GM12878 (cell line): Measurements from ENCODE around the gene ISG20. TPM values are rescaled to one million over a fixed set of nuclear protein-coding genes. Genes with fewer than 3 reads are reported as not detected.

Experiments
- ATAC-seq: fragments of 200-7000 bp; cut with Tn5 transposase; 3 replicates; pipeline ENCODE4 v1.9.1; 2020; ENCODE audit warnings: mild to moderate bottlenecking, moderate library complexity
- BruUV-seq: library from RNA; stranded (reverse); fragments of 400-500 nt; replicated peaks from 2 replicates; lab custom pipeline; 2021; lab: Mats Ljungman, UMichigan
- CTCF ChIA-PET: fragments of 300-600 bp; sonication (Branson Sonifier 250); formaldehyde crosslinking; extraction: SDS; loops from one replicate; lab custom pipeline; 2021; ENCODE audit warnings: inconsistent platforms; lab: Yijun Ruan, JAX
- POLR2A ChIA-PET: fragments of 350-600 bp; formaldehyde crosslinking; extraction: SDS; loops from one replicate; lab custom pipeline; 2021; ENCODE audit warnings: inconsistent platforms; lab: Charles Lee
- RAD21 ChIA-PET: fragments of 300-600 bp; sonication (Branson Sonifier 250); formaldehyde crosslinking; loops from one replicate; lab custom pipeline; 2023; ENCODE audit warnings: antibody characterized with exemption; ENCODE audit not compliant: unreplicated experiment; lab: Charles Lee
- SMC1A ChIA-PET: fragments of 300-600 bp; sonication (Branson Sonifier 250); formaldehyde crosslinking; loops from one replicate; lab custom pipeline; 2023; ENCODE audit not compliant: unreplicated experiment, uncharacterized antibody; lab: Charles Lee
- DNase-seq: peaks from one replicate; pipeline ENCODE4 v3.0.0-alpha.2; 2011; ENCODE audit warnings: low read depth, low spot score
- FAIRE-seq: peaks from 3 replicates; lab custom pipeline; 2011; peaks lifted over from hg19 to GRCh38; lab: Jason Lieb, UNC
- H2AFZ ChIP-seq: 2 replicates; pipeline ENCODE4 v1.6.0; 2011; ENCODE audit warnings: low read depth, low read length, control low read depth; ENCODE audit not compliant: control insufficient read depth
- H3K27ac ChIP-seq: 2 replicates; pipeline ENCODE4 v1.5.1; 2011; ENCODE audit warnings: control low read depth; ENCODE audit not compliant: control insufficient read depth, insufficient read depth
- H3K27me3 ChIP-seq, 2 experiments: replicated peaks in 1 of 2; 2 replicates each; pipeline versions ENCODE4 v1.6.0 to v1.6.1; 2011; ENCODE audit warnings: low read length in 1 of 2; ENCODE audit not compliant: control insufficient read depth in 2 of 2, insufficient read depth in 2 of 2
- H3K36me3 ChIP-seq, 2 experiments: 2 replicates each; pipeline ENCODE4 v1.5.1; 2011; ENCODE audit warnings: low read length in 1 of 2; ENCODE audit not compliant: control insufficient read depth in 2 of 2, insufficient read depth in 2 of 2
- H3K4me1 ChIP-seq: 2 replicates; pipeline ENCODE4 v1.6.1; 2011; ENCODE audit warnings: mild to moderate bottlenecking, low read length, moderate library complexity, mixed read lengths; ENCODE audit not compliant: control insufficient read depth, insufficient read depth
- H3K4me2 ChIP-seq: 2 replicates; pipeline ENCODE4 v1.6.0; 2011; ENCODE audit warnings: control low read depth; ENCODE audit not compliant: control insufficient read depth, insufficient read depth
- H3K4me3 ChIP-seq: fragments of 200-600 bp; sonication (generic); 2 replicates; pipeline ENCODE4 v1.5.1; 2016
- H3K79me2 ChIP-seq: 2 replicates; pipeline ENCODE4 v1.6.0; 2011; ENCODE audit warnings: low read length; ENCODE audit not compliant: control insufficient read depth, insufficient read depth
- H3K9ac ChIP-seq: 2 replicates; pipeline ENCODE4 v1.8.0; 2011; ENCODE audit warnings: low read length, control low read depth, mixed read lengths; ENCODE audit not compliant: control insufficient read depth, insufficient read depth
- H3K9me3 ChIP-seq: replicated peaks from 3 replicates; pipeline ENCODE4 v1.5.1; 2011; ENCODE audit warnings: mild to moderate bottlenecking, low read length; ENCODE audit not compliant: control insufficient read depth, insufficient read depth
- H4K20me1 ChIP-seq: 2 replicates; pipeline ENCODE4 v1.6.0; 2011; ENCODE audit not compliant: control insufficient read depth, insufficient read depth
- NFIC ChIP-seq: IDR thresholded peaks from 2 replicates; pipeline ENCODE4 v1.6.1; 2012; ENCODE audit warnings: low read depth, mild to moderate bottlenecking, inconsistent platforms, low read length, moderate library complexity
- NFYA ChIP-seq: IDR thresholded peaks from 2 replicates; pipeline ENCODE4 v1.6.1; 2011; ENCODE audit warnings: low read depth, mild to moderate bottlenecking, low read length, improper control_type of control experiment, borderline replicate concordance
- PML ChIP-seq: IDR thresholded peaks from 2 replicates; pipeline ENCODE4 v1.6.1; 2012; ENCODE audit warnings: low read length, inconsistent platforms
- RBBP5 ChIP-seq: fragments of 200-600 bp; sonication (generic); conservative IDR thresholded peaks from 2 replicates; pipeline ENCODE4 v1.6.1; 2016
- RUNX3 ChIP-seq: IDR thresholded peaks from 2 replicates; pipeline ENCODE4 v1.6.1; 2012; ENCODE audit warnings: low read length, inconsistent platforms
- WRNIP1 ChIP-seq: IDR thresholded peaks from 2 replicates; pipeline ENCODE4 v1.6.1; 2011; ENCODE audit warnings: low read depth, low read length, improper control_type of control experiment, borderline replicate concordance
- ZBED1 ChIP-seq: IDR thresholded peaks from 2 replicates; pipeline ENCODE4 v1.6.1; 2016; ENCODE audit warnings: borderline replicate concordance
- ZNF207 ChIP-seq: fragments of 450-650 bp; IDR thresholded peaks from 2 replicates; pipeline ENCODE4 v1.6.1; 2014; ENCODE audit warnings: antibody characterized with exemption, mild to moderate bottlenecking, borderline replicate concordance
- ZNF384 ChIP-seq: IDR thresholded peaks from 2 replicates; pipeline ENCODE4 v1.6.1; 2012; ENCODE audit warnings: low read depth, mild to moderate bottlenecking, low read length, improper control_type of control experiment, borderline replicate concordance
- WGBS: methylation state at CpG from one replicate; pipeline ENCODE4 v1.1.6; 2016; ENCODE audit warnings: low lambda C conversion rate; ENCODE audit not compliant: insufficient replicate concordance, insufficient coverage; ENCODE audit errors: missing lambda C conversion rate; 5-methylcytosine and 5-hydroxymethylcytosine counted together
- in situ Hi-C: fragments of 300-500 bp; cut with MboI; formaldehyde crosslinking; loops from 9 replicates; pipeline ENCODE4 v1.14.3; 2018; ENCODE audit warnings: mixed read lengths
- intact Hi-C: fragments of 100-400 bp; cut with micrococcal nuclease; formaldehyde crosslinking; loops from one replicate; pipeline ENCODE4 v1.14.2; 2022; ENCODE audit not compliant: unreplicated experiment
- polyA plus RNA-seq, 11 experiments: library from polyadenylated mRNA; depleted of rRNA in 4 of 11; unstranded in 6 of 11; stranded (reverse) in 5 of 11; fragments of >200 nt; fragmentation: Nextera tagmentation in 4 of 11; fragmentation: Illumina TruSeq in 1 of 11; extraction: Ambion mirVana in 4 of 11; extraction: Trizol in 1 of 11; gene quantifications; 1 replicate in 1 of 11; 2 replicates in 10 of 11; pipeline versions ENCODE4 v1.2.1 to v1.2.3, GENCODE V29; 2011 to 2016; ENCODE audit warnings: inconsistent platforms in 2 of 11, missing spikeins in 2 of 11, low read depth in 1 of 11
- total RNA-seq, 4 experiments: library from RNA; depleted of rRNA in 3 of 4; stranded (reverse); fragments of >200 nt in 3 of 4; fragmentation: Illumina TruSeq in 1 of 4; extraction: Trizol in 1 of 4; gene quantifications; 2 replicates each; pipeline versions ENCODE4 v1.2.1 to v1.2.3, GENCODE V29; 2013 to 2021
- TF ChIP-seq, protein P1 (sequence below): fragments of 450-650 bp; IDR thresholded peaks from 2 replicates; pipeline ENCODE4 v1.6.1; 2017; ENCODE audit warnings: mild to moderate bottlenecking, moderate library complexity
- TF ChIP-seq, protein P2 (sequence below): fragments of 450-650 bp; formaldehyde crosslinking; IDR thresholded peaks from 2 replicates; pipeline ENCODE4 v1.4.0; 2020; ENCODE audit warnings: mild to moderate bottlenecking, moderate library complexity
- TF ChIP-seq, protein P3 (sequence below): fragments of 450-650 bp; formaldehyde crosslinking; IDR thresholded peaks from 2 replicates; pipeline ENCODE4 v1.4.0; 2022; ENCODE audit warnings: mild to moderate bottlenecking, moderate library complexity

Gene ISG20
- total and polyA plus RNA-seq, 10 of the 15 experiments (the other 5 are each of a cell fraction or from before 2014, with no cell fraction given) = 23.4 to 210 (median 85.9) TPM

DNA sequence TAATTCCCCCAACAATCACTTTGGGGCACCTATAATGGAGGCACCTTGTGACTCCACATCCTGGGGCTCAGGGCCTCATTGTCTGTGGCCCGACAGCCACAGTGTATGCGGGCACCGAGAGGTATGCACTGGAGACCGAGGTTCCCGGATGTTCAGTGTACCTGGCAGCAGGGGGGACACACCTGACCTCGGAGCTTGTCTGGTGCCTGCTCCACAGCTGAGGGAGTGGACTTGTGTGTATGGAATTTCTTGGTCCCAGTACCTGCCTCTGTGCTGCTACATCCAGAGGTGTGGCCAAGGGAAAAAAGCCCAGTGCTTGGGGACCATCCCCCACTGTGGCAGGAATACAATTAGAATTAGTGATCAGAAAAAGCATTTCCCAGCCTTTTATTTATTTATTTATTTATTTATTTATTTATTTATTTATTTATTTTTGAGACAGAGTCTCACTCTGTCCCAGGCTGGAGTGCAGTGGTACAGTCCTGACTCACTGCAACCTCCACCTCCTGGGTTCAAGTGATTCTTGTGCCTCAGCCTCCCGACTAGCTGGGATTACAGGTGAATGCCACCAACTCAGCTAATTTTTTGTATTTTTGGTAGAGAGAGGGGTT lies 26.5 kb upstream of the ISG20 start:
- 88% methylated on average over 7 of the region's 7 CpGs for WGBS
- no peak overlapping the region for H2AFZ ChIP-seq
- ChIA-PET RAD21 (interaction anchor here (0.6 to 0.9 kb wide), 2 partner anchors 12 to 22 kb away, joined by 3 read pairs; no protein-coding TSS in a partner anchor), CTCF (interaction anchor here (1.0 to 1.4 kb wide), 2 partner anchors 12 to 134 kb away, joined by 4 to 5 read pairs; no protein-coding TSS in a partner anchor), POLR2A (interaction anchor here (1.5 kb wide), 1 partner anchor 25 kb away, joined by 3 read pairs; no protein-coding TSS in a partner anchor), SMC1A (interaction anchor here (1.7 kb wide), 1 partner anchor 12 kb away, joined by 6 read pairs; no protein-coding TSS in a partner anchor)
- DNase-seq = no peak
- ATAC-seq = no peak
- in situ Hi-C loops (no loop called here), intact Hi-C loops (no loop called here)
- H3K4me2 ChIP-seq = no peak overlapping the region
- H3K27me3 ChIP-seq = peaks cover 0 to 4% of the 10 kb centered on the region in 2 experiments; a peak in 1 of 4 replicates
- H4K20me1 ChIP-seq = no peaks in the 10 kb centered on the region
- no peaks in the 10 kb centered on the region for H3K36me3 ChIP-seq
- BruUV-seq = no TSS peak
- no peak for TF ChIP-seq ZNF384
- no peak for TF ChIP-seq ZBED1
- TF ChIP-seq PML = no peak
- no peak for TF ChIP-seq NFIC
- TF ChIP-seq, protein P1, sequence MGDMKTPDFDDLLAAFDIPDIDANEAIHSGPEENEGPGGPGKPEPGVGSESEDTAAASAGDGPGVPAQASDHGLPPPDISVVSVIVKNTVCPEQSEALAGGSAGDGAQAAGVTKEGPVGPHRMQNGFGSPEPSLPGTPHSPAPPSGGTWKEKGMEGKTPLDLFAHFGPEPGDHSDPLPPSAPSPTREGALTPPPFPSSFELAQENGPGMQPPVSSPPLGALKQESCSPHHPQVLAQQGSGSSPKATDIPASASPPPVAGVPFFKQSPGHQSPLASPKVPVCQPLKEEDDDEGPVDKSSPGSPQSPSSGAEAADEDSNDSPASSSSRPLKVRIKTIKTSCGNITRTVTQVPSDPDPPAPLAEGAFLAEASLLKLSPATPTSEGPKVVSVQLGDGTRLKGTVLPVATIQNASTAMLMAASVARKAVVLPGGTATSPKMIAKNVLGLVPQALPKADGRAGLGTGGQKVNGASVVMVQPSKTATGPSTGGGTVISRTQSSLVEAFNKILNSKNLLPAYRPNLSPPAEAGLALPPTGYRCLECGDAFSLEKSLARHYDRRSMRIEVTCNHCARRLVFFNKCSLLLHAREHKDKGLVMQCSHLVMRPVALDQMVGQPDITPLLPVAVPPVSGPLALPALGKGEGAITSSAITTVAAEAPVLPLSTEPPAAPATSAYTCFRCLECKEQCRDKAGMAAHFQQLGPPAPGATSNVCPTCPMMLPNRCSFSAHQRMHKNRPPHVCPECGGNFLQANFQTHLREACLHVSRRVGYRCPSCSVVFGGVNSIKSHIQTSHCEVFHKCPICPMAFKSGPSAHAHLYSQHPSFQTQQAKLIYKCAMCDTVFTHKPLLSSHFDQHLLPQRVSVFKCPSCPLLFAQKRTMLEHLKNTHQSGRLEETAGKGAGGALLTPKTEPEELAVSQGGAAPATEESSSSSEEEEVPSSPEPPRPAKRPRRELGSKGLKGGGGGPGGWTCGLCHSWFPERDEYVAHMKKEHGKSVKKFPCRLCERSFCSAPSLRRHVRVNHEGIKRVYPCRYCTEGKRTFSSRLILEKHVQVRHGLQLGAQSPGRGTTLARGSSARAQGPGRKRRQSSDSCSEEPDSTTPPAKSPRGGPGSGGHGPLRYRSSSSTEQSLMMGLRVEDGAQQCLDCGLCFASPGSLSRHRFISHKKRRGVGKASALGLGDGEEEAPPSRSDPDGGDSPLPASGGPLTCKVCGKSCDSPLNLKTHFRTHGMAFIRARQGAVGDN = no peak
- TF ChIP-seq RBBP5 = no peak
- no peak for TF ChIP-seq WRNIP1
- no peak for TF ChIP-seq ZNF207
- TF ChIP-seq RUNX3 = no peak
- no peak for TF ChIP-seq NFYA
- TF ChIP-seq, protein P2, sequence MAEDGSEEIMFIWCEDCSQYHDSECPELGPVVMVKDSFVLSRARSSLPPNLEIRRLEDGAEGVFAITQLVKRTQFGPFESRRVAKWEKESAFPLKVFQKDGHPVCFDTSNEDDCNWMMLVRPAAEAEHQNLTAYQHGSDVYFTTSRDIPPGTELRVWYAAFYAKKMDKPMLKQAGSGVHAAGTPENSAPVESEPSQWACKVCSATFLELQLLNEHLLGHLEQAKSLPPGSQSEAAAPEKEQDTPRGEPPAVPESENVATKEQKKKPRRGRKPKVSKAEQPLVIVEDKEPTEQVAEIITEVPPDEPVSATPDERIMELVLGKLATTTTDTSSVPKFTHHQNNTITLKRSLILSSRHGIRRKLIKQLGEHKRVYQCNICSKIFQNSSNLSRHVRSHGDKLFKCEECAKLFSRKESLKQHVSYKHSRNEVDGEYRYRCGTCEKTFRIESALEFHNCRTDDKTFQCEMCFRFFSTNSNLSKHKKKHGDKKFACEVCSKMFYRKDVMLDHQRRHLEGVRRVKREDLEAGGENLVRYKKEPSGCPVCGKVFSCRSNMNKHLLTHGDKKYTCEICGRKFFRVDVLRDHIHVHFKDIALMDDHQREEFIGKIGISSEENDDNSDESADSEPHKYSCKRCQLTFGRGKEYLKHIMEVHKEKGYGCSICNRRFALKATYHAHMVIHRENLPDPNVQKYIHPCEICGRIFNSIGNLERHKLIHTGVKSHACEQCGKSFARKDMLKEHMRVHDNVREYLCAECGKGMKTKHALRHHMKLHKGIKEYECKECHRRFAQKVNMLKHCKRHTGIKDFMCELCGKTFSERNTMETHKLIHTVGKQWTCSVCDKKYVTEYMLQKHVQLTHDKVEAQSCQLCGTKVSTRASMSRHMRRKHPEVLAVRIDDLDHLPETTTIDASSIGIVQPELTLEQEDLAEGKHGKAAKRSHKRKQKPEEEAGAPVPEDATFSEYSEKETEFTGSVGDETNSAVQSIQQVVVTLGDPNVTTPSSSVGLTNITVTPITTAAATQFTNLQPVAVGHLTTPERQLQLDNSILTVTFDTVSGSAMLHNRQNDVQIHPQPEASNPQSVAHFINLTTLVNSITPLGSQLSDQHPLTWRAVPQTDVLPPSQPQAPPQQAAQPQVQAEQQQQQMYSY = no peak
- TF ChIP-seq, protein P3, sequence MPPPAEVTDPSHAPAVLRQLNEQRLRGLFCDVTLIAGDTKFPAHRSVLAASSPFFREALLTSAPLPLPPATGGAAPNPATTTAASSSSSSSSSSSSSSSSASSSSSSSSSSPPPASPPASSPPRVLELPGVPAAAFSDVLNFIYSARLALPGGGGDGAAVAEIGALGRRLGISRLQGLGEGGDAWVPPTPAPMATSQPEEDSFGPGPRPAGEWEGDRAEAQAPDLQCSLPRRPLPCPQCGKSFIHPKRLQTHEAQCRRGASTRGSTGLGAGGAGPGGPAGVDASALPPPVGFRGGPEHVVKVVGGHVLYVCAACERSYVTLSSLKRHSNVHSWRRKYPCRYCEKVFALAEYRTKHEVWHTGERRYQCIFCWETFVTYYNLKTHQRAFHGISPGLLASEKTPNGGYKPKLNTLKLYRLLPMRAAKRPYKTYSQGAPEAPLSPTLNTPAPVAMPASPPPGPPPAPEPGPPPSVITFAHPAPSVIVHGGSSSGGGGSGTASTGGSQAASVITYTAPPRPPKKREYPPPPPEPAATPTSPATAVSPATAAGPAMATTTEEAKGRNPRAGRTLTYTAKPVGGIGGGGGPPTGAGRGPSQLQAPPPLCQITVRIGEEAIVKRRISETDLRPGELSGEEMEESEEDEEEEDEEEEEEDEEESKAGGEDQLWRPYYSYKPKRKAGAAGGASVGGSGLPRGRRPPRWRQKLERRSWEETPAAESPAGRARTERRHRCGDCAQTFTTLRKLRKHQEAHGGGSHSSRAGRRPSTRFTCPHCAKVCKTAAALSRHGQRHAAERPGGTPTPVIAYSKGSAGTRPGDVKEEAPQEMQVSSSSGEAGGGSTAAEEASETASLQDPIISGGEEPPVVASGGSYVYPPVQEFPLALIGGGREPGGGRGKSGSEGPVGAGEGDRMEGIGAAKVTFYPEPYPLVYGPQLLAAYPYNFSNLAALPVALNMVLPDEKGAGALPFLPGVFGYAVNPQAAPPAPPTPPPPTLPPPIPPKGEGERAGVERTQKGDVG = no peak
- no peak overlapping the region for H3K4me3 ChIP-seq
- H3K4me1 ChIP-seq = peaks cover 27% of the 10 kb centered on the region
- H3K27ac ChIP-seq = no peak overlapping the region
- no peak overlapping the region for H3K9ac ChIP-seq
- FAIRE-seq = no peak
- H3K79me2 ChIP-seq = no peaks in the 10 kb centered on the region
- H3K9me3 ChIP-seq = no peaks in the 10 kb centered on the region
